HEK293 (cell line): ENCODE measurements around the gene JAKMIP1.

Source experiments
- CTCF ChIA-PET: fragments of 350-600 bp; formaldehyde crosslinking; extraction: SDS; loops from one replicate; lab custom pipeline; 2021; ENCODE audit warnings: antibody characterized with exemption; lab: Yijun Ruan, JAX
- POLR2A ChIA-PET: fragments of 300-600 bp; formaldehyde crosslinking; extraction: SDS; loops from one replicate; lab custom pipeline; 2020; ENCODE audit warnings: antibody characterized with exemption, inconsistent platforms; lab: Yijun Ruan, JAX
- H3K27ac ChIP-seq: fragments of 200-500 bp; sonication (Bioruptor generic); 2 replicates; pipeline ENCODE4 v1.5.1; 2014; ENCODE audit warnings: low read depth, low read length, control low read depth, inconsistent platforms; ENCODE audit errors: extremely low read depth
- H3K36me3 ChIP-seq, 2 experiments: fragments of 200-500 bp in 1 of 2; sonication (Bioruptor generic) in 1 of 2; 1 replicate in 1 of 2; 2 replicates in 1 of 2; pipeline ENCODE4 v1.5.1; 2014 to 2017; ENCODE audit warnings: inconsistent platforms in 2 of 2, low read length in 2 of 2; ENCODE audit not compliant: control insufficient read depth in 2 of 2, insufficient read depth in 1 of 2
- H3K4me1 ChIP-seq: fragments of 200-500 bp; sonication (Bioruptor generic); 2 replicates; pipeline ENCODE4 v1.5.1; 2014; ENCODE audit warnings: mild to moderate bottlenecking, low read length, inconsistent platforms; ENCODE audit not compliant: control insufficient read depth, insufficient read depth
- H3K4me3 ChIP-seq: 2 replicates; pipeline ENCODE4 v1.5.1; 2011; ENCODE audit warnings: low read depth, mild to moderate bottlenecking, control low read depth, low read length, moderate library complexity
- H3K9me3 ChIP-seq: fragments of 200-500 bp; sonication (Bioruptor generic); 2 replicates; pipeline ENCODE4 v1.5.1; 2014; ENCODE audit warnings: low read depth, low read length, inconsistent platforms; ENCODE audit not compliant: control insufficient read depth, insufficient read depth
- BCL11A ChIP-seq: fragments of 450-650 bp; formaldehyde crosslinking; IDR thresholded peaks from 2 replicates; pipeline ENCODE4 v1.5.1; 2016; ENCODE audit warnings: low read depth, missing biosample characterization, missing genetic modification characterization
- FEZF1 ChIP-seq: fragments of 450-650 bp; formaldehyde crosslinking; IDR thresholded peaks from 2 replicates; pipeline ENCODE4 v1.5.1; 2016; ENCODE audit warnings: missing biosample characterization, missing genetic modification characterization
- GLIS2 ChIP-seq: fragments of 450-650 bp; formaldehyde crosslinking; IDR thresholded peaks from 2 replicates; pipeline ENCODE4 v1.5.1; 2016; ENCODE audit warnings: missing biosample characterization, missing genetic modification characterization
- HOXD13 ChIP-seq: sonication (generic); formaldehyde crosslinking; IDR thresholded peaks from 2 replicates; pipeline ENCODE4 v1.8.0; 2022; ENCODE audit warnings: missing genetic modification reagents, borderline replicate concordance
- KLF7 ChIP-seq: fragments of 450-650 bp; formaldehyde crosslinking; IDR thresholded peaks from 2 replicates; pipeline ENCODE4 v1.5.1; 2016; ENCODE audit warnings: missing biosample characterization, missing genetic modification characterization, borderline replicate concordance
- OVOL3 ChIP-seq: fragments of 450-650 bp; formaldehyde crosslinking; IDR thresholded peaks from 2 replicates; pipeline ENCODE4 v1.5.1; 2016; ENCODE audit warnings: missing biosample characterization, missing genetic modification characterization
- TRIM28 ChIP-seq: IDR thresholded peaks from 2 replicates; pipeline ENCODE4 v1.6.1; 2011; ENCODE audit warnings: low read length, control low read depth, borderline replicate concordance
- TSHZ1 ChIP-seq: fragments of 450-650 bp; formaldehyde crosslinking; IDR thresholded peaks from 2 replicates; pipeline ENCODE4 v1.5.1; 2016; ENCODE audit warnings: missing biosample characterization, missing genetic modification characterization, borderline replicate concordance
- ZBTB17 ChIP-seq: fragments of 450-650 bp; formaldehyde crosslinking; IDR thresholded peaks from 2 replicates; pipeline ENCODE4 v1.5.1; 2016; ENCODE audit warnings: missing biosample characterization, missing genetic modification characterization
- ZBTB20 ChIP-seq: fragments of 450-650 bp; formaldehyde crosslinking; IDR thresholded peaks from 2 replicates; pipeline ENCODE4 v1.5.1; 2016; ENCODE audit warnings: missing biosample characterization, missing genetic modification characterization
- ZBTB21 ChIP-seq: fragments of 450-650 bp; formaldehyde crosslinking; IDR thresholded peaks from 2 replicates; pipeline ENCODE4 v1.5.1; 2017; ENCODE audit warnings: missing biosample characterization, missing genetic modification characterization
- ZBTB48 ChIP-seq: fragments of 450-650 bp; formaldehyde crosslinking; IDR thresholded peaks from 2 replicates; pipeline ENCODE4 v1.5.1; 2016; ENCODE audit warnings: missing biosample characterization, missing genetic modification characterization
- ZNF335 ChIP-seq: fragments of 450-650 bp; formaldehyde crosslinking; conservative IDR thresholded peaks from 2 replicates; pipeline ENCODE4 v1.5.1; 2016; ENCODE audit warnings: missing biosample characterization, missing genetic modification characterization
- ZNF404 ChIP-seq: fragments of 450-650 bp; formaldehyde crosslinking; IDR thresholded peaks from 2 replicates; pipeline ENCODE4 v1.5.1; 2017; ENCODE audit warnings: missing biosample characterization, missing genetic modification characterization
- ZNF423 ChIP-seq: fragments of 450-650 bp; formaldehyde crosslinking; IDR thresholded peaks from 2 replicates; pipeline ENCODE4 v1.5.1; 2016; ENCODE audit warnings: missing biosample characterization, missing genetic modification characterization
- ZNF473 ChIP-seq: fragments of 450-650 bp; formaldehyde crosslinking; IDR thresholded peaks from 2 replicates; pipeline ENCODE4 v1.5.1; 2017; ENCODE audit warnings: missing biosample characterization, missing genetic modification characterization
- ZNF510 ChIP-seq: fragments of 450-650 bp; formaldehyde crosslinking; IDR thresholded peaks from 2 replicates; pipeline ENCODE4 v1.5.1; 2018; ENCODE audit warnings: mild to moderate bottlenecking, missing genetic modification characterization, missing biosample characterization; ENCODE audit not compliant: insufficient replicate concordance
- ZNF639 ChIP-seq: fragments of 450-650 bp; formaldehyde crosslinking; IDR thresholded peaks from 2 replicates; pipeline ENCODE4 v1.5.1; 2016; ENCODE audit warnings: missing biosample characterization, missing genetic modification characterization
- ZNF701 ChIP-seq: fragments of 450-650 bp; formaldehyde crosslinking; IDR thresholded peaks from 2 replicates; pipeline ENCODE4 v1.5.1; 2016; ENCODE audit warnings: missing biosample characterization, missing genetic modification characterization
- TF ChIP-seq, protein P1 (sequence below): fragments of 450-650 bp; formaldehyde crosslinking; IDR thresholded peaks from 2 replicates; pipeline ENCODE4 v1.5.1; 2016; ENCODE audit warnings: missing biosample characterization, missing genetic modification characterization
- TF ChIP-seq, protein P2 (sequence below): fragments of 450-650 bp; formaldehyde crosslinking; IDR thresholded peaks from 2 replicates; pipeline ENCODE4 v1.5.1; 2017; ENCODE audit warnings: missing biosample characterization, missing genetic modification characterization

JAKMIP1 gene

GRCh38 chr4:5976921-5977320 lies 223.4 kb downstream of the JAKMIP1 start:
- TF ChIP-seq ZBTB21 (tag by site-specific recombination), result no peak
- no peak for TF ChIP-seq ZNF701 (tag by site-specific recombination)
- no peak for TF ChIP-seq BCL11A (tag by site-specific recombination)
- CTCF ChIA-PET, result no interaction called here
- Histone ChIP-seq H3K4me3 (no peak overlapping the region), H3K27ac (no peak overlapping the region), H3K9me3 (no peaks in the 10 kb centered on the region), H3K36me3 (no peaks in the 10 kb centered on the region), H3K4me1 (no peaks in the 10 kb centered on the region)
- POLR2A ChIA-PET, result no interaction called here

DNA sequence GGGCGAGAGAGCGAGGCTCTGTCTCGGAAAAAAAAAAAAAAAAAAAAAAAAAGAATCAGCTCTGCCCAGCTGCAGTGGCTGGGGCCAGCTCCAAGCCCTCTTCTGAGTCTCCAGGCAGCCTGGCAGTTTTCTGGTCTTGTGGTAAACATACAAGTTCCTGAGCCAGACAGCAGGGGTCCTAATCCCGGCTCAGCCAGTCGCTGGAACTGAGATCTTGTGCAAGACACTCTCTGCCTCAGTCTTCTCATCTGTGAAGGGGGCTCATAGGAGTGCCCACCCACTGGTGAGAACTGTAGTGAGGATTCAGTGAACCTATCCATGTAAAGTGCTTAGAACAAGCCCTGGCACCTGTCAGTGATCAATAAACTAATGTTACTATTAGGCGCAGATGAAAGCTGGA lies 223.9 kb downstream of the JAKMIP1 start:
- CTCF ChIA-PET, result interaction anchor here (0.6 kb wide), 2 partner anchors 87 to 109 kb away, joined by 3 read pairs; no protein-coding TSS in a partner anchor
- TF ChIP-seq TRIM28, result no peak
- TF ChIP-seq GLIS2 (tag by site-specific recombination), result no peak
- TF ChIP-seq TSHZ1 (tag by site-specific recombination), result no peak
- no peak for TF ChIP-seq ZNF473
- TF ChIP-seq ZNF404, result no peak
- TF ChIP-seq HOXD13 (CRISPR knock-in tag), result no peak
- no peak for TF ChIP-seq ZNF510 (tag by site-specific recombination)
- TF ChIP-seq ZBTB48 (tag by site-specific recombination), result no peak
- TF ChIP-seq OVOL3 (tag by site-specific recombination), result no peak
- TF ChIP-seq ZBTB20 (tag by site-specific recombination), result no peak
- TF ChIP-seq ZNF335, result no peak
- no peak for TF ChIP-seq FEZF1
- TF ChIP-seq BCL11A (tag by site-specific recombination), result no peak
- TF ChIP-seq, protein P1, sequence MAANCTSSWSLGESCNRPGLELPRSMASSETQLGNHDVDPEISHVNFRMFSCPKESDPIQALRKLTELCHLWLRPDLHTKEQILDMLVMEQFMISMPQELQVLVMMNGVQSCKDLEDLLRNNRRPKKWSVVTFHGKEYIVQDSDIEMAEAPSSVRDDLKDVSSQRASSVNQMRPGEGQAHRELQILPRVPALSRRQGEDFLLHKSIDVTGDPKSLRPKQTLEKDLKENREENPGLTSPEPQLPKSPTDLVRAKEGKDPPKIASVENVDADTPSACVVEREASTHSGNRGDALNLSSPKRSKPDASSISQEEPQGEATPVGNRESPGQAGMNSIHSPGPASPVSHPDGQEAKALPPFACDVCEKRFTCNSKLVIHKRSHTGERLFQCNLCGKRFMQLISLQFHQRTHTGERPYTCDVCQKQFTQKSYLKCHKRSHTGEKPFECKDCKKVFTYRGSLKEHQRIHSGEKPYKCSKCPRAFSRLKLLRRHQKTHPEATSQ (tag by site-specific recombination), result no peak
- no peak for TF ChIP-seq ZNF423 (tag by site-specific recombination)
- TF ChIP-seq ZBTB17 (tag by site-specific recombination), result no peak
- TF ChIP-seq, protein P2, sequence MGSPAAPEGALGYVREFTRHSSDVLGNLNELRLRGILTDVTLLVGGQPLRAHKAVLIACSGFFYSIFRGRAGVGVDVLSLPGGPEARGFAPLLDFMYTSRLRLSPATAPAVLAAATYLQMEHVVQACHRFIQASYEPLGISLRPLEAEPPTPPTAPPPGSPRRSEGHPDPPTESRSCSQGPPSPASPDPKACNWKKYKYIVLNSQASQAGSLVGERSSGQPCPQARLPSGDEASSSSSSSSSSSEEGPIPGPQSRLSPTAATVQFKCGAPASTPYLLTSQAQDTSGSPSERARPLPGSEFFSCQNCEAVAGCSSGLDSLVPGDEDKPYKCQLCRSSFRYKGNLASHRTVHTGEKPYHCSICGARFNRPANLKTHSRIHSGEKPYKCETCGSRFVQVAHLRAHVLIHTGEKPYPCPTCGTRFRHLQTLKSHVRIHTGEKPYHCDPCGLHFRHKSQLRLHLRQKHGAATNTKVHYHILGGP (tag by site-specific recombination), result no peak
- no peak for TF ChIP-seq KLF7 (tag by site-specific recombination)
- TF ChIP-seq ZNF639 (tag by site-specific recombination), result no peak
- no peaks in the 10 kb centered on the region for H3K4me1 ChIP-seq
- no peaks in the 10 kb centered on the region for H3K36me3 ChIP-seq
- no peaks in the 10 kb centered on the region for H3K9me3 ChIP-seq
- no peak overlapping the region for H3K4me3 ChIP-seq
- POLR2A ChIA-PET, result no interaction called here
- H3K27ac ChIP-seq, result no peak overlapping the region
